Measurements from ENCODE around the gene TBC1D8B. TPM values are rescaled to one million over a fixed set of nuclear protein-coding genes. Genes with fewer than 3 reads are reported as not detected.

TBC1D8B gene
- total and polyA plus RNA-seq, 4 donors = 2.2 to 20.2 (median 4.2) TPM

GRCh38 chrX:106894978-106895452 is 92.5 kb downstream of the TBC1D8B start:
- WGBS, 2 donors = 47 to 48% methylated on average over 3 of the region's 3 CpGs
- no peak for TF ChIP-seq CTCF (IDR thresholded peaks at IDR 0.05; ENCODE audit: control extremely low read depth, extremely low read depth)
- Histone ChIP-seq H3K9me3 (ENCODE audit: control insufficient read depth in 4 of 4, insufficient read depth in 3 of 4, low read length in 3 of 4) (peaks cover 0 to 2% (median 0%) of the 10 kb centered on the region in 4 donors), H3K27ac (ENCODE audit: low read depth in 1 of 2, low read length in 1 of 2) (peak overlapping the region in 1 of 2 donors; percentile 4), H3K4me3 (no peak overlapping the region), H3K9ac (ENCODE audit: insufficient read depth in 1 of 2, low read length in 2 of 2) (no peak overlapping the region), H3K4me1 (ENCODE audit: control insufficient read depth in 5 of 5, insufficient read depth in 5 of 5, low read length in 5 of 5) (no peaks in the 10 kb centered on the region), H3K36me3 (ENCODE audit: control insufficient read depth in 4 of 4, insufficient read depth in 4 of 4, low read length in 4 of 4) (no peaks in the 10 kb centered on the region), H3K27me3 (ENCODE audit: control insufficient read depth in 3 of 3, insufficient read depth in 3 of 3, low read length in 2 of 3) (peaks cover 4 to 26% (median 7%) of the 10 kb centered on the region in 3 donors)
- ATAC-seq (ENCODE audit: insufficient read depth, low FRiP score) (peak; percentile 32), DNase-seq (no peak)

GRCh38 chrX:106897259-106897658 is 94.8 kb downstream of the TBC1D8B start:
- TF ChIP-seq CTCF (IDR thresholded peaks at IDR 0.05; ENCODE audit: control extremely low read depth, extremely low read depth) = no peak
- H3K36me3 ChIP-seq (ENCODE audit: control insufficient read depth in 4 of 4, insufficient read depth in 4 of 4, low read length in 4 of 4) = no peaks in the 10 kb centered on the region
- DNase-seq = no peak
- no peak overlapping the region for H3K27ac ChIP-seq (ENCODE audit: low read depth in 1 of 2, low read length in 1 of 2)
- H3K9ac ChIP-seq (ENCODE audit: insufficient read depth in 1 of 2, low read length in 2 of 2) = no peak overlapping the region
- H3K9me3 ChIP-seq (ENCODE audit: control insufficient read depth in 4 of 4, insufficient read depth in 3 of 4, low read length in 3 of 4) = peaks cover 0 to 2% (median 0%) of the 10 kb centered on the region in 4 donors
- no peak overlapping the region for H3K4me3 ChIP-seq
- H3K4me1 ChIP-seq (ENCODE audit: control insufficient read depth in 5 of 5, insufficient read depth in 5 of 5, low read length in 5 of 5) = no peaks in the 10 kb centered on the region
- ATAC-seq (ENCODE audit: insufficient read depth, low FRiP score) = no peak
- peaks cover 4 to 23% (median 4%) of the 10 kb centered on the region in 3 donors for H3K27me3 ChIP-seq (ENCODE audit: control insufficient read depth in 3 of 3, insufficient read depth in 3 of 3, low read length in 2 of 3)
- 74 to 84% methylated on average over 6 of the region's 6 CpGs for WGBS, 2 donors

- Histone ChIP-seq H3K9me3 (ENCODE audit: control insufficient read depth in 4 of 4, insufficient read depth in 3 of 4, low read length in 3 of 4) (peaks cover 0 to 2% (median 0%) of the 10 kb centered on the region in 4 donors), H3K27ac (ENCODE audit: low read depth in 1 of 2, low read length in 1 of 2) (no peak overlapping the region), H3K4me3 (no peak overlapping the region), H3K36me3 (ENCODE audit: control insufficient read depth in 4 of 4, insufficient read depth in 4 of 4, low read length in 4 of 4) (no peaks in the 10 kb centered on the region), H3K4me1 (ENCODE audit: control insufficient read depth in 5 of 5, insufficient read depth in 5 of 5, low read length in 5 of 5) (no peaks in the 10 kb centered on the region), H3K27me3 (ENCODE audit: control insufficient read depth in 3 of 3, insufficient read depth in 3 of 3, low read length in 2 of 3) (peaks cover 0 to 22% (median 3%) of the 10 kb centered on the region in 3 donors), H3K9ac (ENCODE audit: insufficient read depth in 1 of 2, low read length in 2 of 2) (no peak overlapping the region)
- DNase-seq (peak in 2 of 3 donors; percentile 49 to 65), ATAC-seq (ENCODE audit: insufficient read depth, low FRiP score) (no peak)
- WGBS, 2 donors = 33 to 56% methylated on average over 1 of the region's 1 CpG
- peak; percentile 30 for TF ChIP-seq CTCF (IDR thresholded peaks at IDR 0.05; ENCODE audit: control extremely low read depth, extremely low read depth)
Observed at GRCh38 chrX:106898462-106898861, 96.0 kb downstream of the TBC1D8B start.

GRCh38 chrX:106899276-106899675 is 96.8 kb downstream of the TBC1D8B start:
- no peaks in the 10 kb centered on the region for H3K36me3 ChIP-seq (ENCODE audit: control insufficient read depth in 4 of 4, insufficient read depth in 4 of 4, low read length in 4 of 4)
- TF ChIP-seq CTCF (IDR thresholded peaks at IDR 0.05; ENCODE audit: control extremely low read depth, extremely low read depth) = no peak
- no peak overlapping the region for H3K27ac ChIP-seq (ENCODE audit: low read depth in 1 of 2, low read length in 1 of 2)
- H3K4me3 ChIP-seq = no peak overlapping the region
- no peaks in the 10 kb centered on the region for H3K4me1 ChIP-seq (ENCODE audit: control insufficient read depth in 5 of 5, insufficient read depth in 5 of 5, low read length in 5 of 5)
- DNase-seq (no peak), ATAC-seq (ENCODE audit: insufficient read depth, low FRiP score) (no peak)
- H3K9me3 ChIP-seq (ENCODE audit: control insufficient read depth in 4 of 4, insufficient read depth in 3 of 4, low read length in 3 of 4) = peaks cover 0 to 2% (median 0%) of the 10 kb centered on the region in 4 donors
- peaks cover 0 to 16% (median 0%) of the 10 kb centered on the region in 3 donors for H3K27me3 ChIP-seq (ENCODE audit: control insufficient read depth in 3 of 3, insufficient read depth in 3 of 3, low read length in 2 of 3)
- H3K9ac ChIP-seq (ENCODE audit: insufficient read depth in 1 of 2, low read length in 2 of 2) = no peak overlapping the region
- WGBS, 2 donors = 44 to 63% methylated on average over 2 of the region's 2 CpGs
